Keratinocyte (primary cell): ENCODE results near the gene MNX1. TPM values are rescaled to one million over a fixed set of nuclear protein-coding genes. Genes with fewer than 3 reads are reported as not detected.
A peak's percentile ranks its signal among the peaks of the same experiment; 100 is the strongest.

Experiments
- DNase-seq: peaks from one replicate; pipeline ENCODE4 v3.0.0-alpha.2; 2011; ENCODE audit warnings: low read depth, missing footprints, low spot score
- FAIRE-seq: peaks from 2 replicates; lab custom pipeline; 2011; peaks lifted over from hg19 to GRCh38; lab: Jason Lieb, UNC
- H2AFZ ChIP-seq: 2 replicates; pipeline ENCODE4 v1.6.0; 2012; ENCODE audit warnings: low read length, control low read depth, inconsistent platforms; ENCODE audit not compliant: control insufficient read depth
- H3K27ac ChIP-seq: 2 replicates; pipeline ENCODE4 v1.5.1; 2011; ENCODE audit warnings: low read length; ENCODE audit not compliant: control insufficient read depth, insufficient read depth
- H3K27me3 ChIP-seq: 3 replicates; pipeline ENCODE4 v1.6.0; 2011; ENCODE audit warnings: low read length; ENCODE audit not compliant: control insufficient read depth, insufficient read depth; ENCODE audit errors: extremely low read depth
- H3K36me3 ChIP-seq, 2 experiments: 2 replicates in 1 of 2; 3 replicates in 1 of 2; pipeline ENCODE4 v1.5.1; 2011; ENCODE audit warnings: low read length in 2 of 2, mild to moderate bottlenecking in 1 of 2; ENCODE audit not compliant: control insufficient read depth in 2 of 2, insufficient read depth in 2 of 2; ENCODE audit errors: extremely low read depth in 1 of 2
- H3K4me1 ChIP-seq: 3 replicates; pipeline ENCODE4 v1.5.1; 2011; ENCODE audit warnings: low read length; ENCODE audit not compliant: control insufficient read depth, insufficient read depth; ENCODE audit errors: extremely low read depth
- H3K4me2 ChIP-seq: 3 replicates; pipeline ENCODE4 v1.6.0; 2011; ENCODE audit warnings: low read depth, low read length; ENCODE audit not compliant: control insufficient read depth, insufficient read depth; ENCODE audit errors: extremely low read depth
- H3K4me3 ChIP-seq, 3 experiments: fragments of 200-600 bp in 1 of 3; sonication (generic) in 1 of 3; 2 replicates in 2 of 3; 3 replicates in 1 of 3; pipeline ENCODE4 v1.5.1; 2011 to 2016; ENCODE audit warnings: low read length in 3 of 3, mild to moderate bottlenecking in 3 of 3, control low read depth in 2 of 3, inconsistent platforms in 1 of 3, low read depth in 1 of 3, mixed read lengths in 1 of 3, mixed run types in 1 of 3, moderate library complexity in 1 of 3; ENCODE audit not compliant: control insufficient read depth in 2 of 3, insufficient read depth in 2 of 3; ENCODE audit errors: extremely low read depth in 1 of 3
- H3K79me2 ChIP-seq: 2 replicates; pipeline ENCODE4 v1.6.0; 2012; ENCODE audit warnings: low read length; ENCODE audit not compliant: control insufficient read depth, insufficient read depth
- H3K9ac ChIP-seq: 3 replicates; pipeline ENCODE4 v1.6.0; 2011; ENCODE audit warnings: low read length; ENCODE audit not compliant: control insufficient read depth, insufficient read depth; ENCODE audit errors: extremely low read depth
- H3K9me1 ChIP-seq: 3 replicates; pipeline ENCODE4 v1.6.0; 2011; ENCODE audit warnings: low read length; ENCODE audit not compliant: control insufficient read depth, insufficient read depth; ENCODE audit errors: extremely low read depth
- H3K9me3 ChIP-seq: 2 replicates; pipeline ENCODE4 v1.5.1; 2012; ENCODE audit warnings: low read depth, low read length; ENCODE audit not compliant: control insufficient read depth
- H4K20me1 ChIP-seq: 3 replicates; pipeline ENCODE4 v1.6.0; 2011; ENCODE audit warnings: low read length; ENCODE audit not compliant: control insufficient read depth, insufficient read depth; ENCODE audit errors: extremely low read depth
- CTCF ChIP-seq, 3 experiments: IDR thresholded peaks in 1 of 3; conservative IDR thresholded peaks in 1 of 3; optimal IDR thresholded peaks in 1 of 3; 2 replicates in 2 of 3; 3 replicates in 1 of 3; pipeline versions ENCODE3 to v1.5.1; 2011; ENCODE audit warnings: low read length in 3 of 3, mild to moderate bottlenecking in 3 of 3, moderate library complexity in 2 of 3, control low read depth in 1 of 3, inconsistent platforms in 1 of 3; ENCODE audit not compliant: insufficient read depth in 2 of 3; ENCODE audit errors: extremely low read depth in 1 of 3
- EZH2 ChIP-seq: IDR thresholded peaks from one replicate; pipeline ENCODE4 v1.6.1; 2012; ENCODE audit warnings: inconsistent platforms, mild to moderate bottlenecking, low read length, moderate library complexity
- dilution Hi-C: fragments of 300-500 bp; cut with MboI; formaldehyde crosslinking; loops from one replicate; pipeline ENCODE4 v1.7.0; 2020; ENCODE audit warnings: low sequenced_read_pairs; ENCODE audit not compliant: extremely low pct_ligation_motif_present
- polyA plus RNA-seq, 5 experiments: library from polyadenylated mRNA; depleted of rRNA in 3 of 5; stranded (reverse) in 3 of 5; stranded (forward) in 1 of 5; unstranded in 1 of 5; fragments of >200 nt; gene quantifications; 1 replicate in 1 of 5; 2 replicates in 3 of 5; 3 replicates in 1 of 5; pipeline versions ENCODE4 v1.2.1 to v1.2.3, GENCODE V29; 2011 to 2012; ENCODE audit warnings: missing spikeins in 2 of 5, low read depth in 1 of 5, low replicate concordance in 1 of 5

MNX1 gene
- polyA plus RNA-seq, 1 donor (not counting 4 experiments of a cell fraction or from before 2014, with no cell fraction given) = not detected

- peak overlapping the region; percentile 49 for H3K4me2 ChIP-seq
- no peaks in the 10 kb centered on the region for H3K9me3 ChIP-seq
- H3K27me3 ChIP-seq = peaks cover 100% of the 10 kb centered on the region
- H3K79me2 ChIP-seq = no peaks in the 10 kb centered on the region
- no peak overlapping the region for H2AFZ ChIP-seq
- peaks cover 9% of the 10 kb centered on the region for H3K4me1 ChIP-seq
- DNase-seq (no peak), FAIRE-seq (no peak)
- dilution Hi-C loops = no loop called here
- no peak overlapping the region for H3K9ac ChIP-seq
- no peak overlapping the region for H3K27ac ChIP-seq
- TF ChIP-seq EZH2 = peak; percentile 84
- no peak for TF ChIP-seq CTCF (optimal IDR thresholded peaks at IDR 0.05 in 1 of 3, IDR thresholded peaks at IDR 0.05 in 1 of 3, conservative IDR thresholded peaks at IDR 0.05 in 1 of 3; ENCODE audit: extremely low read depth in 1 of 3, insufficient read depth in 2 of 3, low read length in 3 of 3)
- H3K4me3 ChIP-seq = peak overlapping the region in 1 of 3 experiments; percentile 18
- H4K20me1 ChIP-seq = no peaks in the 10 kb centered on the region
- H3K36me3 ChIP-seq = no peaks in the 10 kb centered on the region
- no peaks in the 10 kb centered on the region for H3K9me1 ChIP-seq
These were observed 8.0 kb upstream of the MNX1 start for GRCh38 chr7:157018328-157018996.

GRCh38 chr7:157017603-157018327, 7.3 kb upstream of the MNX1 start:
- H3K9me1 ChIP-seq = no peaks in the 10 kb centered on the region
- no peaks in the 10 kb centered on the region for H3K9me3 ChIP-seq
- H3K9ac ChIP-seq = no peak overlapping the region
- H4K20me1 ChIP-seq = no peaks in the 10 kb centered on the region
- H3K4me1 ChIP-seq = peaks cover 9% of the 10 kb centered on the region
- no peak overlapping the region for H2AFZ ChIP-seq
- no peak overlapping the region for H3K4me3 ChIP-seq
- H3K36me3 ChIP-seq = no peaks in the 10 kb centered on the region
- no peaks in the 10 kb centered on the region for H3K79me2 ChIP-seq
- FAIRE-seq (no peak), DNase-seq (no peak)
- dilution Hi-C loops = no loop called here
- TF ChIP-seq EZH2 = peak; percentile 92
- TF ChIP-seq CTCF (optimal IDR thresholded peaks at IDR 0.05 in 1 of 3, IDR thresholded peaks at IDR 0.05 in 1 of 3, conservative IDR thresholded peaks at IDR 0.05 in 1 of 3; ENCODE audit: extremely low read depth in 1 of 3, insufficient read depth in 2 of 3, low read length in 3 of 3) = no peak
- H3K4me2 ChIP-seq = no peak overlapping the region
- H3K27ac ChIP-seq = no peak overlapping the region
- peaks cover 99% of the 10 kb centered on the region for H3K27me3 ChIP-seq
